NCI-H2081 (cell line): ENCODE results near the gene CNIH1.

Experiments used
- DNase-seq, 2 experiments: peaks; one replicate each; lab custom pipeline; 2025; lab: John Stamatoyannopoulos, UW

The CNIH1 gene

GRCh38 chr14:54440873-54441868 is at the start of gene CNIH1:
Gene CNIH1, minus strand, starts transcription at chr14:54441374. Its CDS starts 47 bp downstream, at chr14:54441327.
- DNase-seq = peak; percentile 91 to 93

- no peak for DNase-seq
Observed at GRCh38 chr14:54490445-54491175, 49.4 kb upstream of the CNIH1 start.

- no peak for DNase-seq
Observed at GRCh38 chr14:54489731-54490444, 48.7 kb upstream of the CNIH1 start.

GRCh38 chr14:54489318-54489683 is 48.1 kb upstream of the CNIH1 start:
- DNase-seq = no peak

- peak; percentile 89 to 90 for DNase-seq
Observed at GRCh38 chr14:54488646-54489317, 47.6 kb upstream of the CNIH1 start, which contains the start of gene GMFB. Gene GMFB, minus strand, starts transcription at chr14:54488980. Its CDS starts 53 bp downstream, at chr14:54488927.

- DNase-seq = no peak
Observed at GRCh38 chr14:54488318-54488645, 47.1 kb upstream of the CNIH1 start.

GRCh38 chr14:54487771-54488170 is 46.6 kb upstream of the CNIH1 start:
- DNase-seq = peak in 1 of 2 experiments; percentile 11

GRCh38 chr14:54486685-54487084 is 45.5 kb upstream of the CNIH1 start:
- no peak for DNase-seq

- no peak for DNase-seq
Observed at GRCh38 chr14:54483846-54484245, 42.7 kb upstream of the CNIH1 start.

- DNase-seq = no peak
Observed at GRCh38 chr14:54483073-54483745, 42.0 kb upstream of the CNIH1 start.

- DNase-seq = no peak
Observed at GRCh38 chr14:54481695-54482094, 40.5 kb upstream of the CNIH1 start.

GRCh38 chr14:54480830-54481562 is 39.8 kb upstream of the CNIH1 start:
- DNase-seq = no peak

GRCh38 chr14:54478636-54479215 is 37.6 kb upstream of the CNIH1 start:
- DNase-seq = no peak

GRCh38 chr14:54475911-54476310 is 34.7 kb upstream of the CNIH1 start:
- DNase-seq = no peak

GRCh38 chr14:54475187-54475899 is 34.2 kb upstream of the CNIH1 start:
- DNase-seq = no peak

GRCh38 chr14:54474232-54474793 is 33.1 kb upstream of the CNIH1 start:
- DNase-seq = no peak

GRCh38 chr14:54472315-54472714 is 31.1 kb upstream of the CNIH1 start:
- no peak for DNase-seq

- DNase-seq = no peak
Observed at GRCh38 chr14:54471641-54472040, 30.5 kb upstream of the CNIH1 start.

GRCh38 chr14:54470701-54471100 is 29.5 kb upstream of the CNIH1 start:
- no peak for DNase-seq
